HG03342 (cell line): ENCODE data around the gene KRT13.

Source experiments
- ATAC-seq: cut with Tn5 transposase; IDR thresholded peaks from one replicate; pipeline ENCODE4 v1.9.1; 2021; ENCODE audit warnings: mild to moderate bottlenecking, moderate library complexity; ENCODE audit not compliant: unreplicated experiment

KRT13 gene

DNA sequence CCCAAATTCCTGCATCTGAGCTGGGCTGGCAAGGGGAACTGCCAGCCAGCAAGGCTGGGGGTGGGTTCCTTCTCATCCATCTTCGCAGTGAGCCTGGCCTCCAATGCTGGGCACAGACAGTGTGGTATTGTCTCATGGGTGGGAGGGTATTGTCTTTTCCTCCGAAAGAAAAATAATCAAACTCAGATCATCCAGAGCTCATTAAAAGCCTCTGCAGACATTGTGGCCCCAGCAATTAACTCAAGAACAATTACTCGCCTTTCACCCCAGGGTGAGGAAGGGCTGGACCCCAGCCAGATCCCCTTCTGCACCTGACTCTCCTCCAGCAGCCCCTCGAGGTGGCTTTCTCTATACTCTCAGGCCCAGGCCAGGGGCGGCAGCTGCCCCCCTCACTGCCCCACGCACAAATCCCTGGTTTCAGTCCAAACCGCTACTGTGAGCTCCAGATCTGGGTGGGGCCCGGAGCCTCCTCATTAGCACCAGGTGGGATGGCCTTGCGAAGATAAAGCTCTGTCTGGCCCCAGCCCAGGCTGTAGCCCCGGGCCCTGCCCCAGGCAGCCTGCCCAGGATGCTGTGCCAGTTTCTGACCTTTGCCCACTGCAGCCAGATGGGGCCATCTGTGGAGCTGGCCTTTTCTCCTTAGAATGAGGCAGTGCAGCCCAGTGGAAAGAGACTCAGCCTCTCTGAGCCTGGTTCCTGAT lies 15.6 kb upstream of the KRT13 start:
- no peak for ATAC-seq

DNA sequence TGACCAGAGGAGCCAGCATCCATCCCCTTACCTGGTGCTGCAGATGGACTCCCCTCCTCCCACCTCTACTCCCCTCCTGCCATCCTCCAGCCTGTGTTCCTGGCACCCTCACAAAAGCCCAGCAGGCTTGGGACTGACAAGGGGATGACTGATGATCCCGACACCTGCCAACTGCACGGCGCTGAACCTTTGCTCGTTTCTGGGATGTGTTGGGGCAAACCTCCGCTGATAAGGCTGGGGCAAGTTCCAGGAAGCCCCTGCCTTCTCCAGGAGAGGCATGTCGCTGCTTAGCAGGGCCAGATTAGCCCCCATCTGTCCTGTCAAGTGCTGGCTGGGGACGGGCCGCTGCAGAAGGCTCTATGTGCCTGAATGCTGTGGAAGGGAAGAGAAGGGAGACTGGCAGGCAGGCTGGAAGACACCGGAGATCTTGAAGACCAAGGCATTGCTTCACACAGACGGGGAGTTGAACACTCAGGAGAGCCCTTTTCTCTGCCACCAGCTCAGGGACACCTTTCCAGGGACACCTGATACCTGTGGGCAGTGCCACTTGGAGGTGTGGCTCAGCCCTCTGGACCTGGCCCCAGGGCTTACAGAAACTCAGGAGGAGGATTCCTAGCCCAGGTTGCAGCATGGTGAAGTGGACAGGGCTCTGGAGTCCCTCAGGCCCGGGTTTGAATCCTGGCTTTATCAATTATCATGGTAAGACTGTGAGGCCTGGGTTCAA lies 14.3 kb upstream of the KRT13 start:
- ATAC-seq: no peak

DNA sequence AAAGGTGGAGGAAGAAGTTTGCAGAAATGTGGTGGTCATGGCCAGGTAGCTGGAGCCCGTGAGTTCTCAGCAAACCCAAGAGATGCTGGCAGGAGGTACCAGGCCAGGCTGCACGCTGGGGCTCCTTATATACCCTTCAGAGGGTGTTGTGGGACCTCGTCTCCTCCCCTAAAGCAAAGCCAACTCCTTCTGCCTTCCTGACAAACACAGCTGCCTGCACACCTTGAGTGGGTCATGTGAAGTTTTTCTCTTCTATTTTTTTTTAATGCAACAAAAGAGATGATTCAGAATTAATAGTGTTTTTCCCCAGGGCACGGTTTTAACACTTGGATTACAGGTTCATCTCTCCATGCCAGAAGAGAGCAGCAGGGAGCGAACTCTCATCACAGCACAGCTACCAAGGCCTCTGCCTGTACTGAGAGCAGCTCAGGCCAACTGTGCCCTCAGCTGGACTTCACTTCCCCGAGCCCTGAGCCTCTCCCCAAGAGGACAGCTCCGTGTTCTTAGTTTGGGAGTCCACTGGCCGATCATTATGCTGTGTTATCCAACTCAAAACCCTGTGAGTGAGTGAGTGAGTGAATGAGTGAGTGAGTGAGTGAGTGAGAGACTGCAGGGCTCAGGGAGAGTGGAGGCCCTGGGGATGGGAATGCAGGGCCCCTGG lies 13.5 kb upstream of the KRT13 start, which contains the start of gene KRT15:
TSS of gene KRT15 (minus strand) at position 102 of the 661 bp plus-strand sequence. CDS start at position 39, 63 bp downstream.
- ATAC-seq: no peak

DNA sequence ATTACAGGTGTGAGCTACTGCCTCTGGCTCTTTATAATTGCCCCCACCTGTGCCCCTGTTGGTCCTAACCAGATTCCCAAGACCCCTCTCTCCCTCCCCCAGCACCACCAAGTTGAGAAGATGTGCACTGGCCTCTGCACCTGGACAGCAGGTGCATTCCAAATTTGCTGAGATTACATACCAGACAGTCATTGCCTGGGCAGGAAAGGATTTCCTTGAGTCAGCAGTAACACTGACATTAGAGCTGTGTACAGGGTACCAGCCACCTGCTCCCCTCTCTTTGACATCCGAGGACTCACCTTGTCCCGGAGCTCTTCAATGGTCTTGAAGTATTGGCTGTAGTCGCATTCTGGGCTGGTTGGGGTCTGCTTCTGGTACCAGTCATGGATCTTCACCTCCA lies 12.6 kb upstream of the KRT13 start:
- no peak for ATAC-seq

DNA sequence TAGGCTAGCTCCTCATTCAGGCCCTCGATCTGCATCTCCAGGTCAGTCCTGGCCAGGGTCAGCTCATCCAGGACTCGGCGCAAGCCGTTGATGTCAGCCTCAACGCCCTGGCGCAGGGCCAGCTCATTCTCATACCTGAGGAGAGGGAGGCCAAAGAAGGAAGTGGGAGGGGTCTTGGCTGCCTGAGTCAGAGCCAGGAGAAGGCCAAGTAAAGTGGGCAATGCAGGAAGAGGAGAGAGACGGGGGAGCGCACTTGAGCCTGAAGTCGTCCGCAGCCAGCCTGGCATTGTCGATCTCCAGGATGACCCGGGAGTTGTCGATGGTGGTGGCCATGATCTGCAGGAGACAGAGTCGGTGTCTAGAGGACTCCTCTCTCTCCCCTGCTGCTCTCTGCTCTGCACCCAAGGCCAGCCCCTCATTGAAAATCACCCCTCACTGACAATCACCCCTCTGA lies 11.4 kb upstream of the KRT13 start:
- ATAC-seq: no peak

DNA sequence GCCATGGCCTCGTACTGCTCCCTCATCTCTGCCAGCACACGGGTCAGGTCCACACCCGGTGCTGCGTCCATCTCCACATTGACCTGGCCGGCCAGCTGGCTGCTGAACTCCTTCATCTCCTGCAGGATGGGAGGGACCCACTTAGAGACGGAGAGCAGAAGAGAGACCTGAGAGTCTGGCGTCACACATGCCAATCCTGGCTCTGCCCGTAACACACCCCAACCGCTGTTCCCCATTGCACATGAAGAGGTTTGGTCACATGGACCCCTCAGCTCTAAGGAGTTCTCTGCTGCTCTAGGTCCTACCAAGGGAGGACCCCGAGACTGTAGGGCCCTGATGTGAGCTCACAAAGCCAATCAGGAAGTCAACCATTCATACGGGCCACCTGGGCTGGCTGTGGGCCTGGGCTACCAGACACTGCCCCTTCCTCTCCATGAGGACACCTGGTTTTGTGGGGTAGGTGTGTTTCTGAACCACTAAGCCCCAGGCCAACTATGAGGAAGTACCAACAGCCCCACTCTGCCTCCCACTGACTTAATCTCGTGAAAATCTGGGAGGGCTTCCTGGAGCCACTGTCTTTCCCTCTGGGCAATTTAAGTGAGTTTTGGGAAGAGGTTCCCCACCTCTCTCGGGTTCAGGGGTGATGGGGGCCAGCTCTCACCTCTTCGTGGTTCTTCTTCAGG lies 10.9 kb upstream of the KRT13 start:
- ATAC-seq: no peak

DNA sequence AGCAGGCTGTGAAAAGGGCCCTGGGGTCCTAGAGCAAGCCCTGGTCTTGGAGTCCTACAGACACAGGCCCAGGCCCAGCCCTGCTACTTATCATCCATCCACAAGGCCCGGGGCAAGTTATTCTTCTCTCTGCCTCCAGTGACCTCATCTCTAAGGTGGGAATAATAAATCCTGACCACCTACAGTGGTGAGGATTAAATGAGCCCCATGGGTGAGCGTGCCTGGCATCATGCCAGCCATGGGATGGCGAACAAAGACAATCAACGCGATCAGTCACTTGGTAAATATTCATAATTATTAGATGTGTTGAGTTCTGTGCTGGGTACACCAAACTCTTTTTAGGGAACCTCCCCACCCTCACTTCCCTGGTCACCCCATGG lies 7.7 kb upstream of the KRT13 start:
- ATAC-seq: no peak

DNA sequence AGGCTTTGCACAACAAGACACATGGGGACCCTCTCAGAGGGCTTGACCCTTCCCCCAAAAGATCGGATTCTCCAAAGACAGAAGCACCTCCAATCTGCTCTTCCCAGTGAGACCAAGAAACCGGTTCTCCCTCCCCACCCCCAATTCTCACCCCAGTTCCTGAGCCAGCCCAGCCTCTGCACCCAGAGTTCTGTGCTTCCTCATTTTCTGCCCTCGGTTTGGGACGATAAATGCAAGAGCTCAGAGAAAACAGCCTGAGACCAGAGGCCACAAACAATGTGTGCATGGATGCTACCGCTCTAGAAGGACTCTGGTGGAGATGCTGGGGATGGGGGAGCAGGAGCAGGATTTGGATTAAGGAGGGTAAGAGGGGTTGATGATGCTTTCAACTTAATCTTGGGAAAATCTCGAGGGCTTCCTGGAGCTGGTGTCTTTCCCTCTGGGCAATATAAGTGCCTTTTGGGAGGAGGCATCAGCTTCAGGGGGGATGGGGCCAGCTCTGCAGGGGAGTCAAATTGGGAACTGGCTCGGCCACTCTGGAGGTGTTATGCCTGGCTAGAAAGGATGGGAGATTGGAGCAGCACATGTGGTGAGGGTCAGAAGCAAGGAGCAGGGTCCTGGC lies 7.2 kb upstream of the KRT13 start:
- no peak for ATAC-seq

DNA sequence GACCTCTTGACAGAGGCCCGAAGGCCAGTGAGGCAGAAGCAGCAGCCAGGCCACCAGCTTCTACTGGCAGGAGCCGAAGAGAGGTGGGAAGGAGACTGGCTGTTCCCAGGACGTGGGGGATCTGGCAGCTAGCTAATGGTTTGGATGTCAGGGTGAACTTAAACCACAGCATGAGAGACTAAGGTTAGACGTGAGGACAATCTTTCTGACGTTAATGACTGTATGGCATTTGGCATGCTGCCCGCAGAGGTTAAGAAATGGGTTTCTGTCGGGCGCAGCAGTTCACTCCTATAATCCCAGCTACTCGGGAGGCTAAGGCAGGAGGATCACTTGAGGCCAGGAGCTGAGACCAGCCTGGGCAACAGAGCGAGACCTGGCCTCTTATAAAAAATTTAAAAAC lies 6.3 kb upstream of the KRT13 start:
- ATAC-seq: no peak

DNA sequence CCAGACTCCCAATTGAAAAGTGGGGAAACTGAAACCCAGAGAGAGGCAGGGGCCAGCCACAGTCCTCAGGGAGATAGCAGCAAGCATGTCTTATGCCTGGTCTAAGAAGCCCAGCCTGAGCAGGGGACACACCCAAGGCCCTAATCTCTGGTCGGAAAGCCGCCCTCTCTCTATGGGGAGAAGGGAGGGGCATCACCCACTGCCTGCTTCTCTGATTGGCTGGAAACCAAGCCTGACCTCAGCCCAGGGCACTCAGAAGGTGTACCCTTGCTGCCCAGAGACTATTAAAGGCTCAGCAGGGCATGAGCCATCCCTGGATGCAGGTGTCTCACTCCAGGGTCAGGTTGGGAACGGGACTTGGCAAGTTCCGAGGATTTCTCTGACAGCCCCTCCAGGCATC lies 5.7 kb upstream of the KRT13 start:
- ATAC-seq: no peak

DNA sequence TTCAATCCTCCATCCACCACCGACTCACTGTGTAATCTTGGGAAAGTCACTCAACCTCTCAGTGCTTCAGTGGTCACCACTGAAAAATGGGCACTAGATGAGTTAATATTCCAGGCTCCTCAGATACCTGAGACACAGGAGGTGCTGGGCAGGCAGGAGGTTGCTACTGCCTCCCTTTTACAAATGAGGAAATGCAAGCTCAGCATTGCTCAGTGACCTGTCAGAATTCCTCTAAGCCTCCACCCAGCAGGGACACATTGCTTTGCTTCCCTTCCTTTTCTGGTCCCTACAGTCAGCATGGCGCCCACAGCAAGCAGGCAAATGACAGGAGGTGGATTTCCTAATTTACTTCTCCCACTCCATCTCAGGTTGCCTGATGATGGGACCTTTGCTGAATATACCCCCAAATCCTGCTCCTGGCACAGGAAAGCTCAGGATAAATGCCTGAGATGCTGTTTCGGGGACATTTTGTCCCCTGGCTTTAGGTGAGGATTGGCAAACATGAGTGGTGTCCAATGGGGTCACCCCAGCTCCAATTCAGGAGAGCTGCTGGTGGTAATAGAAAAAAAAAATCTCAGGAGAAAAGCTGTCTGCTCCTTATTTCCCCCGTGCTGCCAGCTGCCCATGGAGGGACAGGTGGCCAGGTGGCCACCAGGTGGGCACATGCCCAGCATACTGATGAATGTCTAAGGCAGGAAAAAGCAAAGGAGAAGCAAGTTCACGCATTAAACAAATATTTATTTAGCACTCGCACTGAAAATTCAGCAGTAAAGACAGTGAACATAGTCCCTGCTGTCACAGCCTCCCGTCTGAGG lies 5.0 kb upstream of the KRT13 start:
- no peak for ATAC-seq

DNA sequence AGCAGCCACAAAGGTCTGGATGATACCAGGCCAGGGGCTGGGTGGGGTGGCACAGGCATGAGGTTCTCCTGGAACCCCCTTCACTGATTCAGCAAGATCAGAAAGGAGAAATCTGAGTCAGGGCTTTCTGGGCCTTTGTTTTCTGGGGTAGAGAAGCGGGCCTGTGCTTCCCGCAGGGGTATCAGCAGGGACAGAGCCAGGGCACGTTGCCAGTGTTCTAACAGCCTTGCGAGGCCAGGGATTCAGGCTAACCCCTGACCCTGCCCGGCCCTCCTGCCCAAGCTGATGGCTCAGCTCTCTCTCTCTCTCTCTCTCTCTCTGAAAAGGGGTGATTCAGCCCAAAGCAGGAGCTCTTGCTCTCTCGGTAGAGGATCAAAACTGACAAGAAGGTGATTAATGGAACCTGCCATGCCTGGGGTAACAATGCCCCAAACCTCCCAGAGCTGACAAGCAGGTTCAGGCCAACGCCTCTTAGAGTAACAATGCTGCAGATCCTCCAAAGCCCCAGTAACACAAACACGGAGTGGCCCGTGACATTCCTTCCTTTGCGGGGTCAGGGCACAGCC lies 2.0 kb upstream of the KRT13 start:
- ATAC-seq: no peak

DNA sequence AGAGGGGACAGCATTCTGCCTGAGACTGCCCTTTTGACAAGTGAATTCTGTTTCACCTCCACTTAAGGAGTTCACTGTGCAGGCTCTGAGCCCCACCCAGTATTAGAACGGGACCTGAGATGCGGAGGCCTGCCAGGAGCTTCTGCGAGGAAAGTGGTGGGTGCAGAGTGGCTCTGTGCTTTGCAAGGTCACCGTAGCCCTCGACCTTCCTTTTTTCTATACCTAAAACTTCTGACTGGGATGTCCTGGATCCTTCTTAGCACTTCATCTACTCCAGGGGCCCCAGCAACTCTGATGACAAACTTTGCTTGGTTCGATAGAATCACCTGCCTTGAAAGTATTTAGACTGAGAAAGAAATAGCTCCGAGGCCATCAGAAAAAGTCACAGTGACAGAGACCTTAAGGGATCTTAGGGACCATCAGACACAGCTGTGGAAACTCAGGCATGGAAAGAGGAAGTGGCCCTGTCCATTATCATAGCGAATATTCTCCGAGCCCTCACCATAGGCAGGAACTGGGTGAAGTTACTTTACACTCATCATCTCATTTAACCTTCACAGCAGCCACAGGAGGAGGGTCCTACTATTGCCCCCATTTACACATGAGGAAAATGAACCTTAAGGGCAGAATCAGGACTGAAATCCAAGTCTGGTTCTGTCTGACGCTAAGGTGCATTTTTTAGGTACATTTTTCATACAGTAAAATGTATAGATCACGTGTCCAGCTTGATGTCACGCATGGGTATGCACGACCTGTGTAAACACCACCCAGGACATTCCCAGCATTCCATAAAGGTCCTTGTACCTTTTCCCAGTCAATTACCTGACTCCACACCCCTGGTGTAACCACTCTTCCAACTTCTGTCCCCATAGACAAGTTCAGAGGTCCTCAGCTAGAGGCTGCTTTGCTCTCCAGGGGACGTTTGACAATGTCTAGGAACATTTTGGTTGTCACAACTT lies 676 bp upstream of the KRT13 start:
- ATAC-seq: no peak

DNA sequence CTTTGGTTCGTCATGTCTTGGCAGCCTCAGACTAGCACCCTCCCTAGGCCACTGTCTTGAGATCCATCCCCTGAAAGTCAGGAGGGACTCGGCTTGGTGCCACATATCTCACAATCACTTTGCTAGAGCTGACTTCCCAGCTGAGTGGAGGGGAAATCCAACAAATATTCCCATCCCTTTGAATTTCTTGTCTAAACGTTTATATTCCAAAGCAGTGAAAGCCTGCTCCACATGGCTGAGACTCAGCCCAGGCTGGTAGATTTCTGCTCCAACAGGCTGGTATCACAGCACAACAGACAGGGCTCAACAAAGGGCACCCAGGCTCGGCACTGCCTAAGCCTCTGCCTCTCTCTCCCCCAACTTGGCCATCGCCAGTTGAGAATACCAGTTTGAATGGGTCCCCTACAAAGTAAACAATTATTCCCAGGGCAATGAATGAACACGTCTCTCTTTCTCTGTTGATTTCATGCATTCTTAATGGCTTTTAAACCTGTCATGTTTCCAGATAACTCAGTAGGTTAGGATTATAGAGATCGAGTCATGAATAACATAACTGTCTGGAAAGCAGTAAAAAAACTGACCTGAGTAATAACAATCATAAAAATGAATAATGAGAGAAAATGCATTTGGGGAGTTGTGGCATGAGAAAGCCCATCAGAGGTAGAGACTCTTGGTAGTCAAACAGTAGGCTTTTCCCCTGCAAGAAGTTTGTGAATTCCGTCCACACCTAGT lies 1.0 kb downstream of the KRT13 start:
- no peak for ATAC-seq

DNA sequence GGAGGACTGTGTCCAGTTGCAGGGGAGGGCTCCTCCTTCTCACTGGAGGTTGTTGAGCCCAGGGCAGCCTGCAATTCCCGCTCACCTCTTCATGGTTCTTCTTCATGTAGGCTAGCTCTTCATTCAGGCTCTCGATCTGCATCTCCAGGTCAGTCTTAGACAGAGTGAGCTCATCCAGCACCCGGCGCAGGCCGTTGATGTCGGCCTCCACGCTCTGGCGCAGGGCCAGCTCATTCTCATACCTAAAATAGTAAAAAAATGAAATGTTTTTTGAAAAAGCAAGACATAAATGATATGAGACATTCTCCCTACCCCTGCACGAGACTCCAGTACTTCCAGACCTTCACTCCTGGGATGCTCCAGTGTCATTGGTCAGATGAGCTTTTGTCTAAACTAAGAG lies 2.2 kb downstream of the KRT13 start:
- ATAC-seq: no peak

DNA sequence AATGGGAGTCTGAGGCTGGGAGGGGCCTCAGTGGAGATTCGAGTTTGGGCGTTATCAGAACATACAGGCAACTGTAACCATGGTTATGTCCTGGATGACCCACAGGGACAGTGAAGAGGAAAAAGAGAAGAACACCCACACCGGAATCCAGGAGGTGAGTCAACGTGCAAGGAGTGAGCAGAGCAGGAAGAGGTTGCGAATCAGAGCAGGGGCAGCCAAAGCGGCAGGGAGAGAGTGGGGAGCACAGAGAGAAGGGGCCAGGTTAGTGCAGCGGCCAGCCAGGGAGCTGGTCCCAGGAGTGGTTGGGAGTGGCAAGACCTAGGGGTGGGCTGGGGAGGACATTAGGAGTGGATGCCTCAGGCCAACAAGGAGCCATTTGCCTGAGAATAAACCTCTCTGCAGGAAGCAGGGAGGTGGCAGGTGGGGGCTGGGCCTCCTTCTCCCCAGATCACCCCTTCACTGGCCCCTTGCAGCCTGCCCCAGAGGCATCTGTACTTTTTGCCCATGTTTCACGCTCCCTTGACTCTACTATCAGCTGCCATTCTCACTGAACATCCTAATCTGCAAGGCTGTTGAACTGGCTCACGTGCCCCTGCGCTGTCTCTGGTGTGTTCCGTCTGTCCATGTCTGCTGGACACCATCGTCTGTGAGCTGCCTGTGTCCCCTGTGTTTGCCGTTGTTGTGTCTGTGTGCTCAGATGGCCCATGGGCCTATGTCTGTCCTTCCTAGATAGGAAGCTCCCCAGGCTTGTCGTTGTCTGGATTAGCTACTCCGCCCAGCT lies 5.1 kb downstream of the KRT13 start:
- ATAC-seq: no peak

DNA sequence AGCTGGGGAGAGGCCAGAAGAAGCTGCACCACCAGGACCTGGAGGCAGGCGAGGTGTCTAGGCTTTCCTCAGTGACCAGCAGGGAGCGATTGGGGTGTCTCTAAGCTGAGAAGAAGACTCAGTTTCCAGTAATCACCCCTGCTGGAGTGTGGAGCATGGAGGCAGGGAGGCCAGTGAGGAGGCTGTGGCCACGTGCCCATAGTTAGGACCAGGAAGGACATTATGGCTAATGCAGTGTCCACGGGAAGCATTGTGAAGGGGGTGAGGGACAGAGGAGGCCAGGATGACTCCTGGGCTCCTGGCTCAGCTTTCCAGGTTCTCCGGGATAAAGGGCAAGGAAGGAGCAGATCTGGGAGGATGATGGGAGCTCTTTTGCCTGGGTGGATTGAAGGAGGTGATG lies 5.7 kb downstream of the KRT13 start:
- ATAC-seq: no peak
